NCI-H2227 (cell line): ENCODE data around the gene CR1L.
"Not testable (repeated sequence)": the region's sequence is repeated elsewhere in the genome, so short reads cannot be mapped to it uniquely, and the experiment has no call there.

ENCODE experiments used
- DNase-seq: peaks from one replicate; lab custom pipeline; 2025; ENCODE audit not compliant: unreplicated experiment; lab: John Stamatoyannopoulos, UW

The CR1L gene

DNA sequence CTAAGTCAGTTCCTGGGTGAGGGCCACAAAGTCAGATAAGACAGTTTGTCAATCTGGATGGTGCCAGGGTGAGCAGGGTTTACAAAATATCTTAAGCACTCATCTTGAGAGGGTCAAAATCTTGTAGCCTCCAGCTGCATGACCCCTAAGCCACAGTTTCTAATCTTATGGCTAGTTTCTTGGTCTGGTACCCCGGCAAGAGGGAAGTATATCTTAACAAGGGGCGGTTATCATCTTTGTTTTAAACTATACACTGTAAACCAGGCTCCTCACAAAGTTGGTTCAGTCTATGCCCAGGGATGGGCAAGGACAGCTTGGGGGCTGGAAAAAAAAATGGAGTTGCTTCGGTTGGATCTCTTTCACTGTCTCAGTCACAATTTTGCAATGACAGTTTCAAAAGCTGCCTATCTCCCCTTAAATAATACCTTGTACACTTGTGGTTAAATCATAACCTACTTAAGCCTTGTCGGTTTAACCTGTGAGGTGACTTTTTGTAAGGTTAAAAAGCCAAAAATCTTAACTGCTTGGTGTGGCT lies 99.1 kb downstream of the CR1L start:
- DNase-seq: no peak

DNA sequence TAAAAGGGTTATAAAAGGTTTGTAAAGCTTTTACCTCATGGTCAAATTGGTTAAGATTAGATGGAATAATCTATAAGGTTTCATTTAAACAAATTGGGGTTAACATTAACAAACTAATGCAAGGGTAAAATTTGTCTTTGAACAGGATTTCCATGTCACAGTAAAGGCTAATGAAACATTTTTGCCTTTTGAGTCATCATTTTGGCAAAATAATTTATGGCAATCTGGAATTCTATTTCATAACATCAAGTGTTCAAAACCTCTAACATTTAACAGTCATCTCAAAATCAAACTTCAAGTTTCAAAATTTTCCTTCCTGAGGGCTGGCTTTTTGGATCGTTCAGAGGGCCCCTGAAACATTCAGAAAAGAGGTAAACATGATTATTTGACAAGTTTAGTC lies 100.4 kb downstream of the CR1L start:
- no peak for DNase-seq

- DNase-seq: no peak
These were observed 101.2 kb downstream of the CR1L start for GRCh38 chr1:207745839-207746767.

GRCh38 chr1:207747627-207748492 lies 102.9 kb downstream of the CR1L start:
- DNase-seq: no peak

- no peak for DNase-seq
These were observed 104.0 kb downstream of the CR1L start for GRCh38 chr1:207748737-207749528.

DNA sequence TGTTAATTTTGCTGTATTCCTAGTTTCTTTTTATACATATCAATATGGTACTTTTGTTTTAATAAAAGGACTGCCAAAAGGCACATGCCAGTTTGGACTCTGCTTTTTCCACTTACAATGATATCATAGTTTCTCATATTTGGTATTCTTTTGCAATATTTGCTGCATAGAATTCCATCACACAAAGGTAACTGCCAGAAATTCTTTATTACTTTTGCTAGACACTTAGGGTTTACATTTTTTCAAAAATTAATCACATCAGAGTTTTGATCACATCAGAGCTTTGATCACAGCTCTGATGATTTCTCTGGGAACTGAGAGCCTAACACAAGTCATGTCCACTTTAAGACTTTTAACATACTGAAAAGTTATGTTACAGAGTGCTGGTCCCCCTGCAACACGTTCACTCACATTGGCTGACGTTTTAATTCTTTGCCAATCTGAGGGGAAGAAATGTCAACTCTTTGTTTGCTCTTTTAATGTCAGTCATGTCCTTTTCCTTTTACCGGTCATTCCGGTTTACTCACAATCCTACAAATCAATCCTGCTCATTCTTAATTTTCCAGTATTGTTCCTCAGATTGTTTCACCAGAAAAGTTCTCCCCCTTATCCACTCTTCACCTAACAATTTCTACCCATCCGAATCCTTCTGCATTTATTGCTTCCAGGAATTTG lies 105.8 kb downstream of the CR1L start:
- no peak for DNase-seq

DNA sequence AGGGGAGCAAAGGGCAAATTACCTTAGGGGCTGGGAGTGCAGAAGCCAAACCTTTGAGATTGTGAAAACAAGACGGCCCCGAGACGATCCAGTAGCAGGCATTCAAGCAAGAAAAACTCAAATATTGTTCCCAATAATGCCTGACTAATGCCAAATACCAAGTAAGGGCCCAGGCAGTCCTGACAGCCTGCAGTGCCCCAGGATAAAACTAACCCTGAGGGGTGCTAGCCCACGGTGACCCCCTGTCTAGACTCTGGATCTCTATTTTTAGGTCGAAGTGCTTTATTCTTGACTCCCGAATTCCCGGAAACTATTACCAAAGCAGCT lies 106.5 kb downstream of the CR1L start:
- not testable (repeated sequence) for DNase-seq

DNA sequence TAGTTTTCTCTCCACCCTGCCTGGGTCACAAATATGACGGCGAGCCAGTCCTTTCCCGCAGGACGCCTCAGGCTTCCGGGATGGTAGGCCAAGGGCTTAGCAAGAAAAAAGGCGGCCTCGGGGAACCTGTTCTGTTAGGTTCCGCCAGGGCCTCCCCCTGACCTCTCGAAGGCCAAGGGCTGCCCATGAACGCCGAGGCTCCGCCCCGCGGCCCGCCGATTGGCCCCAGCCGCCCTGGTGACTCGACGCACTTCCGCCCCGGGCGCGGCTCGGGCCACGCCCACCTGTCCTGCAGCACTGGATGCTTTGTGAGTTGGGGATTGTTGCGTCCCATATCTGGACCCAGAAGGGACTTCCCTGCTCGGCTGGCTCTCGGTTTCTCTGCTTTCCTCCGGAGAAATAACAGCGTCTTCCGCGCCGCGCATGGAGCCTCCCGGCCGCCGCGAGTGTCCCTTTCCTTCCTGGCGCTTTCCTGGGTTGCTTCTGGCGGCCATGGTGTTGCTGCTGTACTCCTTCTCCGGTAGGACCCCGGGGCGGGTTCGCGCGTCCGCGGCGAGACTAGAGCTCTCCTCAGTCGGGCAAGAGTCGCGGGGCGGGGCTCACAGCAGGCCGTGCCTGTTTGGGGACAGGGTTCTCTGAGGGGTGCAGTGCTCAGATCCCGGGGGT lies 107.0 kb downstream of the CR1L start, which contains the start of gene CD46:
Gene CD46, plus strand, starts transcription at position 265 of the 666 bp plus-strand sequence. Its CDS starts 159 bp downstream, at position 424.
- peak; percentile 97 for DNase-seq

DNA sequence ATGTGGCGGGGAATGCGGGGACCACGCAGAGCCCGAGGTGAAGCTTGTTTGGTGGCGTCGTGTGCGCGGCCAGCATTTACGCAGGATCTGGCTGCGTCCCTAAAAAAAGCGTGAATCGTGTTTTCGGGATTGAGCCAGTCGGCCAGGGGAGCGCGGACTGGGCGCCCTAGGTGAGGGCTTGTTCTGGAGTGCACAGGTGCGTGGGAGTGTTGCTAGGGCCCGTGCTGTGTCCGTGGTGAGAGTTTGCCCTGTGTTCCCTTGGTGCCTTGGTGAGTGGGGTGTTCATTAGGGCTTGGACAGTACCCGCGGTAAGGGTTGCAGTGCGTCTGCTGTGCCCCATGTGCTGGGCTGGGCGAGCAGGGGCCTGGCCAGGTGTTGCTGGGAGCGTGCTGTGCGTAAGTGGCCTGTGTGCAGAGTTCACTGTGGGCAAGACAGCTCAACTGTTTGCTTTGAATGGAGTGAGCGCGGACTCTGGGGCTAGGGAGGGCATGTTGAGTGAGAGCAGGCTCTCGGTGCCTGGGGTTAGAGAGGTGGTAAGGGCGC lies 107.6 kb downstream of the CR1L start:
- DNase-seq: no peak

DNA sequence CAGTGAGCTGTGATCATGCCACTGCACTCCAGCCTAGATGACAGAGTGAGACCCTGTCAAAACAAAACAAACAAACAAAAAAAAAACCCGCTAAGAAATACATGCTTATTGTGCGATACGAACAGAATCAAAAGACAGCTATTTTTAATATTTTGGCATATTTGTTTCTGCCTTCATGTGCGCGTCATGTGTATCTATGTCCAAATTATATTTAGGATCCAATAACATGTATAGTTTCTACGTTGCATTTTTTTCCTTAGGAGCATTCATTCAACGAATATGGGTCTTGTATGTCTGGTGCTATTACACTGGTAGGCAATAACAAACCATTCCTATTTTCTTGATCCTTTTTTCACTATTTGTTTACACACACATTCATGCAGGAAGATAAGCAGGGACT lies 108.7 kb downstream of the CR1L start:
- no peak for DNase-seq

GRCh38 chr1:207754011-207754410 lies 109.1 kb downstream of the CR1L start:
- no peak for DNase-seq

DNA sequence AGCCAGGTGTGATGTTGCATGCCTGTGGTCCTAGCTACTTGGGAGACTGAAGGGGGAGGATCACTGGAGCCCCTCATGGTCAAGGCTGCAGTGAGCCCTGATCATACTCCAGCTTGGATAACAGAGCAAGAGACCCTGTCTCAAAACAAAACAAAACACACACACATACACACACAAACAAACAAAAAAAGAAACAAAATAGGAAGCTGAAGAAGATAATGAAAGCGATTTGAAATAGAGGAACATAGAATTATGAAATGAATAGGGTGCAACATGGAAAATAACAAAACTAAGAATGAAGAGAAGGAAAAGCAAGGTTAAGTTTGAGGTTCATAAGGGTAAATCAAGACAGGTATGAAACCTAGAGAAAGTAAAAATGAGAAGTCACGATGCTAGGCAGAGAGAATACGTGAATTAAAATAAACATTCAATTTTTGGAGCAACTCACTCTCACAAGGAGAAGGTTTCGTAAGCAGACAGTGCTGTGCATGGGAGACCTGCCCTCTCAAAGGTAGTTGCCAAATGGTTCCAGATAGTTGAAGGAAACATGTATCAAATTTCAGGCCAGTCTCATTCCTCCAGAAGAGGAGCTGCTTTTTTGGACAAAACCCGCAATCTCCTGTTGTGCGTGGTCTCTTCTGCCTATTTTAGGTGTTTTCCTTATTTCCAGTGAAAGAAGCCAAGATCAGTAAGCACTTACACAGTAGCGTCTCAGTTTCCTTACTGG lies 110.2 kb downstream of the CR1L start:
- DNase-seq: no peak

GRCh38 chr1:207755846-207756693 lies 111.1 kb downstream of the CR1L start:
- no peak for DNase-seq

GRCh38 chr1:207762622-207763021 lies 117.7 kb downstream of the CR1L start:
- no peak for DNase-seq

DNA sequence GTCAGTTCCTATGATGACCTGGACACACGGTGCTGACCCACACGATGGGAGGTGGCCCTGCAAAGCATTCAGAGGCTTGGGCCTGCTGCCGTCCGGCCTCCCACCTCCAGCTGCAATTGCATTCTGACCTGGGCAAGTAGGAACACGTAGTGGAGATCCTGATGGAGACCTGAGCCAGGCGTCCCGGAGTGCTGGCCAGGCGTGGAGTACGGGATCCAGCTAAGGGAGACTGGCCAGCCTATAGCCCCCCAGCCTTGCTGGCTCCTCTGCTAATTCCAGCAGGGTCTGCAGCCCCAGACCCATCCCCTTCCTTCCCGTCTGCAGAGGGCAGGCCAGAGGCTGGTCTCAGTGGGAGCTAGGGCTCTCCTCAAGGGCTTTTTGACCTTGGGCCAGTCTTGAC lies 118.2 kb downstream of the CR1L start:
- no peak for DNase-seq

- no peak for DNase-seq
These were observed 119.0 kb downstream of the CR1L start for GRCh38 chr1:207763972-207764371.

DNA sequence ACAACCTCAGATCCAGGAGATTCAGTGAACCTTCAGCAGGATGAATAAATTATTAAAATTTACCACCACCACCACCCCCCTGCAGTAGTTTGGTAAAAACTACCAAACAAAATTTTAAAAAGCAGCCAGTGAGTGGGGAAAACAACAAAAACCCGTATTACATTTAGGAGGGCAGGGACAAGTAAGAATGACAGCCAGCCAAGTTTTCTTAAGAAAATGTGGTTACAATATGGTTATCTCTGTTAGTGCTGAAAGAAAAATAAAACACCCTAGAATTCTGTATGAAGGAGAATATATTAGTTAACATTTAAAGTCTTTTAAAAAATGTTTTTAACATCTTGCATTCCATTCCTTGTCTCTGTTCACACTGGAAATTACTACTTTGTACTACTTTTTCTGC lies 121.6 kb downstream of the CR1L start:
- no peak for DNase-seq

GRCh38 chr1:207770514-207770913 lies 125.6 kb downstream of the CR1L start:
- not testable (repeated sequence) for DNase-seq
